Measurements from ENCODE around the gene ALDH1B1. TPM values are rescaled to one million over a fixed set of nuclear protein-coding genes. Genes with fewer than 3 reads are reported as not detected.
A peak's percentile ranks its signal among the peaks of the same experiment; 100 is the strongest.

ALDH1B1 gene
- 10 to 100 TPM; 14.7 to 42.0 (median 37.0) TPM for total RNA-seq

GRCh38 chr9:38392235-38393127 is at the start of gene ALDH1B1:
ALDH1B1 (plus strand) TSS chr9:38392702; CDS start chr9:38395749, 3,047 bp downstream.
- DNase-seq: peak; percentile 66 to 93 (median 93)
- H3K36me3 ChIP-seq: peaks cover 0 to 11% (median 0%) of the 10 kb centered on the region in 3 donors
- peak; percentile 31 to 35 for TF ChIP-seq POLR2A (IDR thresholded peaks at IDR 0.05)
- TF ChIP-seq CTCF (IDR thresholded peaks at IDR 0.05): peak in 1 of 6 experiments; percentile 1
- H3K9me3 ChIP-seq: no peaks in the 10 kb centered on the region
- H3K4me1 ChIP-seq: peaks cover 0 to 32% (median 0%) of the 10 kb centered on the region in 4 donors
- H3K4me3 ChIP-seq: peak within 1 kb of the TSS; percentile 64 to 77 (median 71)
- peak within 1 kb of the TSS; percentile 60 to 74 (median 70) for H3K27ac ChIP-seq
- no peaks in the 10 kb centered on the region for H3K27me3 ChIP-seq

- H3K27ac ChIP-seq: no peak overlapping the region
- no peak for TF ChIP-seq POLR2A (IDR thresholded peaks at IDR 0.05)
- no peak for TF ChIP-seq CTCF (IDR thresholded peaks at IDR 0.05)
- H3K4me1 ChIP-seq: no peaks in the 10 kb centered on the region
- H3K9me3 ChIP-seq: no peaks in the 10 kb centered on the region
- no peaks in the 10 kb centered on the region for H3K27me3 ChIP-seq
- H3K36me3 ChIP-seq: no peaks in the 10 kb centered on the region
- H3K4me3 ChIP-seq: no peak overlapping the region
- DNase-seq: peak in 1 of 3 donors; percentile 29
Observed at GRCh38 chr9:38343037-38343436, 49.5 kb upstream of the ALDH1B1 start.

- Histone ChIP-seq H3K4me3 (no peak overlapping the region), H3K36me3 (no peaks in the 10 kb centered on the region), H3K9me3 (no peaks in the 10 kb centered on the region), H3K27me3 (no peaks in the 10 kb centered on the region), H3K4me1 (no peaks in the 10 kb centered on the region), H3K27ac (no peak overlapping the region)
- DNase-seq: no peak
- TF ChIP-seq POLR2A (IDR thresholded peaks at IDR 0.05): no peak
- no peak for TF ChIP-seq CTCF (IDR thresholded peaks at IDR 0.05)
Observed at GRCh38 chr9:38343552-38343951, 49.0 kb upstream of the ALDH1B1 start.

- Histone ChIP-seq H3K9me3 (no peaks in the 10 kb centered on the region), H3K4me3 (no peak overlapping the region), H3K36me3 (no peaks in the 10 kb centered on the region), H3K27me3 (no peaks in the 10 kb centered on the region), H3K27ac (no peak overlapping the region), H3K4me1 (no peaks in the 10 kb centered on the region)
- TF ChIP-seq POLR2A (IDR thresholded peaks at IDR 0.05) (no peak), CTCF (IDR thresholded peaks at IDR 0.05) (no peak)
- peak in 1 of 3 donors; percentile 18 for DNase-seq
Observed at GRCh38 chr9:38344566-38345324, 47.8 kb upstream of the ALDH1B1 start.

GRCh38 chr9:38345851-38346755 is 46.4 kb upstream of the ALDH1B1 start:
- TF ChIP-seq CTCF (IDR thresholded peaks at IDR 0.05): no peak
- no peak for TF ChIP-seq POLR2A (IDR thresholded peaks at IDR 0.05)
- DNase-seq: peak in 1 of 3 donors; percentile 27
- no peaks in the 10 kb centered on the region for H3K9me3 ChIP-seq
- no peaks in the 10 kb centered on the region for H3K36me3 ChIP-seq
- no peaks in the 10 kb centered on the region for H3K4me1 ChIP-seq
- no peaks in the 10 kb centered on the region for H3K27me3 ChIP-seq
- no peak overlapping the region for H3K4me3 ChIP-seq
- no peak overlapping the region for H3K27ac ChIP-seq
